SU-DHL-6 (cell line): ENCODE data around the gene SYT17.

Source experiments
- CTCF ChIP-seq: fragments of 200-600 bp; sonication (generic); IDR thresholded peaks from one replicate; pipeline ENCODE4 v1.5.1; 2017; ENCODE audit warnings: antibody characterized with exemption, mild to moderate bottlenecking, low read length, moderate library complexity; ENCODE audit not compliant: insufficient read depth, poor library complexity, severe bottlenecking
- EZH2phosphoT487 ChIP-seq: fragments of 200-600 bp; sonication (generic), shearing (Covaris generic); conservative IDR thresholded peaks from 2 replicates; pipeline ENCODE4 v1.6.1; 2018; ENCODE audit warnings: mild to moderate bottlenecking, antibody characterized with exemption, low read length, moderate library complexity, mixed read lengths

- TF ChIP-seq CTCF, result no peak
- TF ChIP-seq EZH2phosphoT487, result no peak
Observed at GRCh38 chr16:19245326-19245925, 77.4 kb downstream of the SYT17 start.
